GM18951 (cell line): Measurements from ENCODE around the gene PRR5.
"Not testable (repeated sequence)": the region's sequence is repeated elsewhere in the genome, so short reads cannot be mapped to it uniquely, and the experiment has no call there.

Source experiments
- POLR2A ChIP-seq: IDR thresholded peaks from 4 replicates; pipeline ENCODE4 v1.6.1; 2011; ENCODE audit warnings: mild to moderate bottlenecking; ENCODE audit not compliant: insufficient read length, insufficient read depth; ENCODE audit errors: extremely low read depth
- in situ Hi-C: fragments of 300-500 bp; cut with MboI; formaldehyde crosslinking; loops from one replicate; pipeline ENCODE4 v1.12.0; 2022; ENCODE audit warnings: low sequenced_read_pairs, mixed read lengths, inconsistent platforms; ENCODE audit not compliant: unreplicated experiment

PRR5 gene

GRCh38 chr22:44678556-44679305, 23.3 kb upstream of the PRR5 start:
- in situ Hi-C loops: no loop called here
- TF ChIP-seq POLR2A: no peak

- in situ Hi-C loops: not testable (repeated sequence)
Measured at GRCh38 chr22:44679306-44679647, 22.7 kb upstream of the PRR5 start.

GRCh38 chr22:44680058-44680457, 21.9 kb upstream of the PRR5 start:
- in situ Hi-C loops: no loop called here
- TF ChIP-seq POLR2A: no peak

GRCh38 chr22:44680481-44680894, 21.5 kb upstream of the PRR5 start:
- in situ Hi-C loops: no loop called here
- no peak for TF ChIP-seq POLR2A

- no peak for TF ChIP-seq POLR2A
- in situ Hi-C loops: no loop called here
Measured at GRCh38 chr22:44682556-44683168, 19.3 kb upstream of the PRR5 start.

GRCh38 chr22:44683237-44683636, 18.8 kb upstream of the PRR5 start:
- TF ChIP-seq POLR2A: no peak
- in situ Hi-C loops: no loop called here

GRCh38 chr22:44683881-44684280, 18.1 kb upstream of the PRR5 start:
- in situ Hi-C loops: no loop called here
- TF ChIP-seq POLR2A: no peak

GRCh38 chr22:44684506-44685383, 17.3 kb upstream of the PRR5 start:
- in situ Hi-C loops: no loop called here
- no peak for TF ChIP-seq POLR2A

- peak; percentile 63 for TF ChIP-seq POLR2A
- in situ Hi-C loops: no loop called here
Measured at GRCh38 chr22:44685384-44686056, 16.5 kb upstream of the PRR5 start.

GRCh38 chr22:44686873-44687600, 15.0 kb upstream of the PRR5 start:
- in situ Hi-C loops: no loop called here
- TF ChIP-seq POLR2A: no peak

- in situ Hi-C loops: no loop called here
- TF ChIP-seq POLR2A: no peak
Measured at GRCh38 chr22:44689173-44689572, 12.8 kb upstream of the PRR5 start.

- TF ChIP-seq POLR2A: no peak
- in situ Hi-C loops: no loop called here
Measured at GRCh38 chr22:44689915-44690524, 12.0 kb upstream of the PRR5 start.
